Lower lobe of right lung (tissue), 2 donors: ENCODE data around the gene NCAPH2. TPM values are rescaled to one million over a fixed set of nuclear protein-coding genes. Genes with fewer than 3 reads are reported as not detected.

Experiments
- ATAC-seq, 2 donors: fragments of 200-7000 bp; cut with Tn5 transposase; one replicate each; pipeline ENCODE4 v1.9.1; 2020 to 2022; ENCODE audit warnings: mild to moderate bottlenecking in 2 of 2, moderate library complexity in 2 of 2
- DNase-seq: peaks from one replicate; pipeline ENCODE4 v3.0.0-alpha.2; 2020
- H3K27ac ChIP-seq: fragments of 200-600 bp; one replicate; pipeline ENCODE4 v1.8.0; 2022
- H3K27me3 ChIP-seq: fragments of 200-600 bp; one replicate; pipeline ENCODE4 v1.8.0; 2022; ENCODE audit warnings: low read depth
- H3K36me3 ChIP-seq: fragments of 200-600 bp; one replicate; pipeline ENCODE4 v1.8.0; 2022; ENCODE audit warnings: mild to moderate bottlenecking
- H3K4me1 ChIP-seq: fragments of 200-600 bp; one replicate; pipeline ENCODE4 v1.8.0; 2022
- H3K4me3 ChIP-seq: fragments of 200-600 bp; one replicate; pipeline ENCODE4 v1.8.0; 2022; ENCODE audit warnings: mild to moderate bottlenecking
- H3K9me3 ChIP-seq: fragments of 200-600 bp; one replicate; pipeline ENCODE4 v1.8.0; 2022
- CTCF ChIP-seq: fragments of 200-600 bp; IDR thresholded peaks from one replicate; pipeline ENCODE4 v1.8.0; 2022; ENCODE audit warnings: antibody characterized with exemption, mild to moderate bottlenecking
- intact Hi-C: fragments of 100-400 bp; cut with DNase I; formaldehyde crosslinking; loops from one replicate; pipeline ENCODE4 v1.11.0; 2022
- long read RNA-seq: library from polyadenylated mRNA; unstranded; transcript quantifications from one replicate; pipeline ENCODE4 v2.0.0, GENCODE V29; 2021
- total RNA-seq: library from RNA; stranded (reverse); fragmentation: NEBNext Ultra II Directional; extraction: Animal tissue kit (Norgen Biotek cat#: 25700); gene quantifications from one replicate; pipeline ENCODE4 v1.2.1, GENCODE V29; 2021
- donor health status: DM: no; HTN: yes; CAD: no; lungs with severe emphysema.

Gene NCAPH2
- 46.1 TPM for total RNA-seq
- long read RNA-seq, transcript NCAPH2-205 (20 exons, 2,037 nt): major isoform, 57 of 83 reads
- long read RNA-seq, transcript NCAPH2-201 (20 exons, 1,996 nt): minor isoform, 8 of 83 reads
- long read RNA-seq, partial matches to known transcripts: 7 of 83 reads
- long read RNA-seq, other reads (novel, unspliced or antisense): 11 of 83 reads

GRCh38 chr22:50507991-50508884 lies at the start of gene NCAPH2:
TSS of gene NCAPH2 (plus strand) at chr22:50508224. CDS start at chr22:50508338, 114 bp downstream.
- Histone ChIP-seq H3K27me3 (no peaks in the 10 kb centered on the region), H3K4me1 (peaks cover 42% of the 10 kb centered on the region), H3K27ac (peak within 1 kb of the TSS; percentile 96), H3K9me3 (no peaks in the 10 kb centered on the region), H3K4me3 (peak within 1 kb of the TSS; percentile 87), H3K36me3 (peaks cover 33% of the 10 kb centered on the region)
- intact Hi-C loops: no loop called here
- DNase-seq (peak; percentile 98), ATAC-seq (peak; percentile 85 to 88)
- no peak for TF ChIP-seq CTCF

- intact Hi-C loops: no loop called here
Measured at GRCh38 chr22:50459016-50459415, 49.0 kb upstream of the NCAPH2 start.

GRCh38 chr22:50459496-50460140 lies 48.4 kb upstream of the NCAPH2 start:
- no peak overlapping the region for H3K4me3 ChIP-seq
- intact Hi-C loops: no loop called here
- H3K27ac ChIP-seq: no peak overlapping the region
- H3K27me3 ChIP-seq: no peaks in the 10 kb centered on the region
- peaks cover 100% of the 10 kb centered on the region for H3K36me3 ChIP-seq
- DNase-seq (no peak), ATAC-seq (no peak)
- peaks cover 9% of the 10 kb centered on the region for H3K4me1 ChIP-seq
- H3K9me3 ChIP-seq: no peaks in the 10 kb centered on the region
- no peak for TF ChIP-seq CTCF

More at GRCh38 chr22:50459016-50459415, 49.0 kb upstream of the NCAPH2 start:
- no peak for TF ChIP-seq CTCF
- ATAC-seq (no peak), DNase-seq (no peak)
- H3K4me1 ChIP-seq: peaks cover 9% of the 10 kb centered on the region
- H3K27ac ChIP-seq: no peak overlapping the region
- no peaks in the 10 kb centered on the region for H3K27me3 ChIP-seq
- H3K4me3 ChIP-seq: no peak overlapping the region
- no peaks in the 10 kb centered on the region for H3K9me3 ChIP-seq
- H3K36me3 ChIP-seq: peaks cover 100% of the 10 kb centered on the region

GRCh38 chr22:50460938-50461337 lies 47.1 kb upstream of the NCAPH2 start:
- no peak for TF ChIP-seq CTCF
- Histone ChIP-seq H3K27ac (no peak overlapping the region), H3K4me1 (peaks cover 9% of the 10 kb centered on the region), H3K27me3 (no peaks in the 10 kb centered on the region), H3K9me3 (no peaks in the 10 kb centered on the region), H3K4me3 (no peak overlapping the region), H3K36me3 (peaks cover 100% of the 10 kb centered on the region)
- ATAC-seq (peak; percentile 68 to 80), DNase-seq (peak; percentile 73)
- intact Hi-C loops: no loop called here

GRCh38 chr22:50461536-50461935 lies 46.5 kb upstream of the NCAPH2 start:
- H3K9me3 ChIP-seq: no peaks in the 10 kb centered on the region
- intact Hi-C loops: no loop called here
- no peak overlapping the region for H3K27ac ChIP-seq
- H3K36me3 ChIP-seq: peaks cover 100% of the 10 kb centered on the region
- ATAC-seq: no peak
- H3K4me1 ChIP-seq: peaks cover 9% of the 10 kb centered on the region
- H3K27me3 ChIP-seq: no peaks in the 10 kb centered on the region
- no peak overlapping the region for H3K4me3 ChIP-seq
- no peak for DNase-seq
- TF ChIP-seq CTCF: no peak
